Stimulated activated CD4-positive, alpha-beta T cell treated with anti-CD3 and anti-CD28 coated beads, Interleukin-2, amount 100 ng/mL, for 48 hours (primary cell): ENCODE results near the gene MAGI1.
"Not testable (repeated sequence)": the region's sequence is repeated elsewhere in the genome, so short reads cannot be mapped to it uniquely, and the experiment has no call there.

Experiments used
- DNase-seq, 2 donors: peaks; one replicate each; pipeline ENCODE4 v3.0.0-alpha.2; 2020

Gene MAGI1

GRCh38 chr3:65894679-65895453 lies 143.9 kb downstream of the MAGI1 start:
- DNase-seq: no peak

- DNase-seq: no peak
Measured at GRCh38 chr3:65894126-65894525, 144.6 kb downstream of the MAGI1 start.

GRCh38 chr3:65893631-65894030 lies 145.1 kb downstream of the MAGI1 start:
- no peak for DNase-seq

GRCh38 chr3:65891477-65891876 lies 147.2 kb downstream of the MAGI1 start:
- not testable (repeated sequence) for DNase-seq

- no peak for DNase-seq
Measured at GRCh38 chr3:65890328-65890727, 148.4 kb downstream of the MAGI1 start.

- no peak for DNase-seq
Measured at GRCh38 chr3:65889707-65890099, 149.0 kb downstream of the MAGI1 start.

- DNase-seq: no peak
Measured at GRCh38 chr3:65888980-65889706, 149.6 kb downstream of the MAGI1 start.

- no peak for DNase-seq
Measured at GRCh38 chr3:65888196-65888595, 150.5 kb downstream of the MAGI1 start.

GRCh38 chr3:65886391-65886790 lies 152.3 kb downstream of the MAGI1 start:
- DNase-seq: no peak

- no peak for DNase-seq
Measured at GRCh38 chr3:65884071-65884470, 154.6 kb downstream of the MAGI1 start.

GRCh38 chr3:65883613-65884012 lies 155.1 kb downstream of the MAGI1 start:
- DNase-seq: no peak

GRCh38 chr3:65880350-65880749 lies 158.4 kb downstream of the MAGI1 start:
- DNase-seq: no peak

- no peak for DNase-seq
Measured at GRCh38 chr3:65879372-65879771, 159.3 kb downstream of the MAGI1 start.

- DNase-seq: no peak
Measured at GRCh38 chr3:65878831-65879230, 159.9 kb downstream of the MAGI1 start.

- DNase-seq: no peak
Measured at GRCh38 chr3:65877160-65877559, 161.6 kb downstream of the MAGI1 start.

- DNase-seq: no peak
Measured at GRCh38 chr3:65876028-65876420, 162.7 kb downstream of the MAGI1 start.

- no peak for DNase-seq
Measured at GRCh38 chr3:65875393-65876027, 163.2 kb downstream of the MAGI1 start.

GRCh38 chr3:65873869-65874268 lies 164.8 kb downstream of the MAGI1 start:
- DNase-seq: no peak

- no peak for DNase-seq
Measured at GRCh38 chr3:65873028-65873427, 165.7 kb downstream of the MAGI1 start.

- no peak for DNase-seq
Measured at GRCh38 chr3:65871305-65872141, 167.2 kb downstream of the MAGI1 start.

GRCh38 chr3:65869798-65870197 lies 168.9 kb downstream of the MAGI1 start:
- DNase-seq: no peak

GRCh38 chr3:65867463-65868210 lies 171.1 kb downstream of the MAGI1 start:
- no peak for DNase-seq
